ENCODE measurements around the gene GDPD3. TPM values are rescaled to one million over a fixed set of nuclear protein-coding genes. Genes with fewer than 3 reads are reported as not detected.

The GDPD3 gene
- total and polyA plus RNA-seq, 10 of the 15 experiments (the other 5 are each of a cell fraction or from before 2014, with no cell fraction given), result 0.29 to 3.3 (median 0.97) TPM

- no peak for TF ChIP-seq ZNF592 (IDR thresholded peaks at IDR 0.05)
- no peak for TF ChIP-seq ZNF622 (IDR thresholded peaks at IDR 0.05)
- no peak for TF ChIP-seq ZNF384 (IDR thresholded peaks at IDR 0.05; ENCODE audit: borderline replicate concordance, low read depth, low read length)
These were observed 49.2 kb downstream of the GDPD3 start (continued) for GRCh38 chr16:30063893-30064728.

- FAIRE-seq (no peak), DNase-seq (ENCODE audit: low read depth, low spot score) (no peak), ATAC-seq (no peak)
- H3K79me2 ChIP-seq (ENCODE audit: control insufficient read depth, insufficient read depth, low read length), result peaks cover 48% of the 10 kb centered on the region
- in situ Hi-C loops (cut with MboI) (no loop called here), intact Hi-C loops (cut with micrococcal nuclease; ENCODE audit: unreplicated experiment) (no loop called here)
- peak overlapping the region; percentile 93 for H3K9ac ChIP-seq (ENCODE audit: control insufficient read depth, insufficient read depth, low read length)
- SMC1A ChIA-PET (ENCODE audit: uncharacterized antibody, unreplicated experiment), result interaction anchor here (0.6 to 1.2 kb wide), 5 partner anchors 13 to 414 kb away, joined by 3 to 9 read pairs (median 3); partner anchors contain the start of gene TBX6
- H3K9me3 ChIP-seq (replicated peaks; ENCODE audit: control insufficient read depth, insufficient read depth, low read length), result no peaks in the 10 kb centered on the region
- H3K36me3 ChIP-seq (ENCODE audit: control insufficient read depth in 2 of 2, insufficient read depth in 2 of 2, low read length in 1 of 2), result peaks cover 12 to 14% of the 10 kb centered on the region in 2 experiments
- POLR2A ChIA-PET, result interaction anchor here (0.7 to 4.3 kb wide), 5 partner anchors 10 to 136 kb away, joined by 3 to 16 read pairs (median 4); partner anchors contain the start of gene PPP4C
- H3K4me2 ChIP-seq (ENCODE audit: control insufficient read depth, insufficient read depth), result peak overlapping the region; percentile 81
- peak overlapping the region; percentile 94 for H3K4me3 ChIP-seq
- WGBS (ENCODE audit: insufficient coverage, insufficient replicate concordance, low lambda C conversion rate, missing lambda C conversion rate), result 47% methylated on average over 12 of the region's 12 CpGs
- no peaks in the 10 kb centered on the region for H3K27me3 ChIP-seq (replicated peaks in 1 of 2; ENCODE audit: control insufficient read depth in 2 of 2, insufficient read depth in 2 of 2, low read length in 1 of 2)
- TF ChIP-seq SRF (IDR thresholded peaks at IDR 0.05; ENCODE audit: low read depth in 2 of 2, low read length in 2 of 2) (no peak), GATAD2B (conservative IDR thresholded peaks at IDR 0.05; ENCODE audit: low read depth) (0 out of 2 replicates have a peak, but pooled peaks have one; percentile 14), POLR2AphosphoS5 (IDR thresholded peaks at IDR 0.05; ENCODE audit: low read length) (no peak), ZNF24 (IDR thresholded peaks at IDR 0.05) (peak; percentile 87), RELA (IDR thresholded peaks at IDR 0.05; ENCODE audit: borderline replicate concordance, partially characterized antibody) (no peak), SMARCA5 (IDR thresholded peaks at IDR 0.05) (0 out of 2 replicates have a peak, but pooled peaks have one; percentile 16)
- BruUV-seq (replicated peaks), result no TSS peak
- peaks cover 13% of the 10 kb centered on the region for H4K20me1 ChIP-seq (ENCODE audit: control insufficient read depth, insufficient read depth)
- RAD21 ChIA-PET (ENCODE audit: unreplicated experiment), result interaction anchor here (0.8 to 3.7 kb wide), 3 partner anchors 29 to 120 kb away, joined by 3 to 42 read pairs (median 4); partner anchors contain the start of genes CORO1A and TBX6
- peaks cover 20% of the 10 kb centered on the region for H3K4me1 ChIP-seq (ENCODE audit: control insufficient read depth, insufficient read depth, low read length)
- peak overlapping the region; percentile 35 for H2AFZ ChIP-seq (ENCODE audit: control insufficient read depth, low read depth, low read length)
- CTCF ChIA-PET, result interaction anchor here (0.7 to 8.5 kb wide), 6 partner anchors 9 to 398 kb away, joined by 3 to 77 read pairs (median 4); partner anchors contain the start of gene TBX6
- H3K27ac ChIP-seq (ENCODE audit: control insufficient read depth, insufficient read depth), result peak overlapping the region; percentile 94
These were observed 50.0 kb downstream of the GDPD3 start for GRCh38 chr16:30063278-30063892.
